MCF 10A (cell line): ENCODE results near the gene RSPH9. TPM values are rescaled to one million over a fixed set of nuclear protein-coding genes. Genes with fewer than 3 reads are reported as not detected.
"Not testable (repeated sequence)": the region's sequence is repeated elsewhere in the genome, so short reads cannot be mapped to it uniquely, and the experiment has no call there.

Experiments
- BruUV-seq: library from RNA; stranded (reverse); fragments of 400-500 nt; replicated peaks from 2 replicates; lab custom pipeline; 2021; lab: Mats Ljungman, UMichigan
- CTCF ChIA-PET: fragments of 300-600 bp; sonication (Branson Sonifier 250); formaldehyde crosslinking; extraction: SDS; loops from one replicate; lab custom pipeline; 2021; ENCODE audit warnings: antibody characterized with exemption, inconsistent platforms; lab: Yijun Ruan, JAX
- POLR2A ChIA-PET: fragments of 300-600, 350-650 bp; sonication (Branson Sonifier 250); formaldehyde crosslinking; extraction: SDS; loops from one replicate; lab custom pipeline; 2020; ENCODE audit warnings: antibody characterized with exemption, inconsistent platforms; lab: Yijun Ruan, JAX
- DNase-seq: peaks from one replicate; pipeline ENCODE4 v3.0.0-alpha.2; 2018; ENCODE audit not compliant: unreplicated experiment
- H3K27ac Mint-ChIP-seq: one replicate; pipeline ENCODE4 v1.8.0; 2022; ENCODE audit warnings: mild to moderate bottlenecking, low read depth, mixed read lengths; ENCODE audit not compliant: unreplicated experiment
- H3K27me3 Mint-ChIP-seq: one replicate; pipeline ENCODE4 v1.8.0; 2022; ENCODE audit warnings: mixed read lengths; ENCODE audit not compliant: insufficient read depth, unreplicated experiment
- H3K36me3 Mint-ChIP-seq: one replicate; pipeline ENCODE4 v1.8.0; 2022; ENCODE audit warnings: mild to moderate bottlenecking, moderate library complexity, mixed read lengths; ENCODE audit not compliant: insufficient read depth, unreplicated experiment
- H3K4me1 Mint-ChIP-seq: one replicate; pipeline ENCODE4 v1.8.0; 2022; ENCODE audit warnings: mixed read lengths; ENCODE audit not compliant: insufficient read depth, unreplicated experiment
- H3K4me3 Mint-ChIP-seq: one replicate; pipeline ENCODE4 v1.8.0; 2022; ENCODE audit warnings: mild to moderate bottlenecking, moderate library complexity, mixed read lengths; ENCODE audit not compliant: unreplicated experiment
- H3K9me3 Mint-ChIP-seq: one replicate; pipeline ENCODE4 v1.8.0; 2022; ENCODE audit warnings: mixed read lengths; ENCODE audit not compliant: unreplicated experiment
- intact Hi-C: fragments of 100-400 bp; cut with micrococcal nuclease; formaldehyde crosslinking; loops from 2 replicates; pipeline ENCODE4 v1.14.1; 2022
- total RNA-seq: library from RNA; stranded (reverse); gene quantifications from 2 replicates; pipeline ENCODE4 v1.2.3, GENCODE V29; 2022
- TF ChIP-seq, protein P1 (sequence below): fragments of 200-600 bp; IDR thresholded peaks from one replicate; pipeline ENCODE4 v1.8.0; 2022; ENCODE audit warnings: antibody characterized with exemption, mild to moderate bottlenecking; ENCODE audit not compliant: unreplicated experiment

The RSPH9 gene
- total RNA-seq, 1 experiment from 2014 or later = not detected

DNA sequence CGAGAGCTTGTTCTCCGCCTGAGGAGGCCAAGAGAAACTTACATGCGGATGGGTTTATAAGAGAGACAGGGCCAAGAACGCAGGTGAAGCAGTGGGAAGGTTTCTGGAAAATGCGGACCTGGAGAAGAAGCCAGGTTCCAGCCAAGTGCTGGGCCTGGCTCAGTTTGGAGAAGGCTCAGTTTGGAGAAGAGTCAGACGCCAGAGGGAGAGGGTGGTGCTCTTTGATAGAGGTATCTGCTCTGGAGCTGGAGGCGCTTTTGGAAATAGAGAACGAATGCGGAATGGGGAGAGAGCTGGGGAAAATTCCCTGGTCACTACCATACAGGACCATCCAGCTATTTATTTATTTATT, 753 bp downstream of the RSPH9 start:
- no peak overlapping the region for H3K27ac Mint-ChIP-seq
- CTCF ChIA-PET = interaction anchor here (0.5 to 0.9 kb wide), 2 partner anchors 25 to 601 kb away, joined by 3 read pairs; no protein-coding TSS in a partner anchor

DNA sequence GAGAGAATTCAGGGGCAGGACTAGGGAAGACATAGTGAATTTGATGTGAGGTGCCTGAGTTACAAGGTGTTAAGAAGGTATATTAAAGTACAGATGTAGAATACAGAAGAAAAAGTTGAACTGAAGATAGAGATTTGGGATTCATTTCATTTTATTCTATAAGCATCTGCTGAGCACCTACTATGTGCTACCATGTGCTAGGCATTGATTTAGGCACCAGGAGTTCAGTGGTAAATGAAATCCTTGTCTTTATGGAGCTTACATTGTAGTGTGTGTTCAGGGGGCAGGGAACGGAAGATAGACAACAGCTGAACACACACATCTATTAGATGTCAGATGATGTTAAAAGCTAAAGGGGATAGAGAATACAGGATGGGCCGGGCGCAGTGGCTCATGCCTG, 2.8 kb downstream of the RSPH9 start:
- TF ChIP-seq, protein P1, sequence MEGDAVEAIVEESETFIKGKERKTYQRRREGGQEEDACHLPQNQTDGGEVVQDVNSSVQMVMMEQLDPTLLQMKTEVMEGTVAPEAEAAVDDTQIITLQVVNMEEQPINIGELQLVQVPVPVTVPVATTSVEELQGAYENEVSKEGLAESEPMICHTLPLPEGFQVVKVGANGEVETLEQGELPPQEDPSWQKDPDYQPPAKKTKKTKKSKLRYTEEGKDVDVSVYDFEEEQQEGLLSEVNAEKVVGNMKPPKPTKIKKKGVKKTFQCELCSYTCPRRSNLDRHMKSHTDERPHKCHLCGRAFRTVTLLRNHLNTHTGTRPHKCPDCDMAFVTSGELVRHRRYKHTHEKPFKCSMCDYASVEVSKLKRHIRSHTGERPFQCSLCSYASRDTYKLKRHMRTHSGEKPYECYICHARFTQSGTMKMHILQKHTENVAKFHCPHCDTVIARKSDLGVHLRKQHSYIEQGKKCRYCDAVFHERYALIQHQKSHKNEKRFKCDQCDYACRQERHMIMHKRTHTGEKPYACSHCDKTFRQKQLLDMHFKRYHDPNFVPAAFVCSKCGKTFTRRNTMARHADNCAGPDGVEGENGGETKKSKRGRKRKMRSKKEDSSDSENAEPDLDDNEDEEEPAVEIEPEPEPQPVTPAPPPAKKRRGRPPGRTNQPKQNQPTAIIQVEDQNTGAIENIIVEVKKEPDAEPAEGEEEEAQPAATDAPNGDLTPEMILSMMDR = no peak
- Mint-ChIP-seq H3K4me1 (no peaks in the 10 kb centered on the region), H3K36me3 (no peaks in the 10 kb centered on the region), H3K27ac (no peak overlapping the region), H3K9me3 (no peaks in the 10 kb centered on the region), H3K27me3 (no peaks in the 10 kb centered on the region), H3K4me3 (no peak overlapping the region)
- POLR2A ChIA-PET = interaction anchor here (1.1 to 2.0 kb wide), 4 partner anchors 9 to 19 kb away, joined by 4 to 8 read pairs (median 6); partner anchors contain the start of genes GTPBP2 and MAD2L1BP
- no peak for DNase-seq
- CTCF ChIA-PET = interaction anchor here (0.6 to 1.8 kb wide), 4 partner anchors 10 to 676 kb away, joined by 3 to 6 read pairs (median 4); no protein-coding TSS in a partner anchor
- intact Hi-C loops = no loop called here
- BruUV-seq = no TSS peak

More for the DNA sequence above, 753 bp downstream of the RSPH9 start:
- POLR2A ChIA-PET = interaction anchor here (0.7 kb wide), 1 partner anchor 465 kb away, joined by 3 read pairs; no protein-coding TSS in a partner anchor
- Mint-ChIP-seq H3K27me3 (no peaks in the 10 kb centered on the region), H3K9me3 (no peaks in the 10 kb centered on the region), H3K4me3 (no peak overlapping the region), H3K4me1 (no peaks in the 10 kb centered on the region), H3K36me3 (peaks cover 12% of the 10 kb centered on the region)
- intact Hi-C loops = no loop called here
- TF ChIP-seq, protein P1 = no peak
- BruUV-seq = no TSS peak
- DNase-seq = no peak

DNA sequence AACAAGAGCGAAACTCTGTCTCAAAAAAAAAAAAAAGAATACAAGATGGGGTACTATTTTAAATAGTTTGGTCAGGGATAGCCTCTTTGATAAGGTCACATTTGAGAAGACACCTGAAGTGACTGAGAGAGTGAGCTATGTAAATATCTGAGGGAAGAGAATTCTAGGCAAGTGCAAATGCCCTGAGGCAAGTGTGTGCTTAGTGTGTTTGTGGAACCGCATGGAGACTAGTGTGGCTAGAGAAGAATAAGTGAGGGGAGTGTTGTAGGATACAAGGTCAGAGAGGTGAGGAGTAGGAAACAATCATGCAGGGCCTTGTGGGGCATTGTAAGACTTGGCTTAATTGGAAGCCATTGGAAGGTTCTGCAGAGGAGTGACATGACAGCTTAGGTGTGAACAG, 3.4 kb downstream of the RSPH9 start:
- no peaks in the 10 kb centered on the region for H3K9me3 Mint-ChIP-seq
- TF ChIP-seq, protein P1 = no peak
- H3K27me3 Mint-ChIP-seq = no peaks in the 10 kb centered on the region
- H3K4me3 Mint-ChIP-seq = no peak overlapping the region
- DNase-seq = no peak
- intact Hi-C loops = no loop called here
- no peaks in the 10 kb centered on the region for H3K4me1 Mint-ChIP-seq
- POLR2A ChIA-PET = interaction anchor here (1.5 to 2.0 kb wide), 2 partner anchors 13 to 19 kb away, joined by 7 to 8 read pairs; partner anchors contain the start of genes GTPBP2 and MAD2L1BP
- H3K36me3 Mint-ChIP-seq = no peaks in the 10 kb centered on the region
- no peak overlapping the region for H3K27ac Mint-ChIP-seq
- CTCF ChIA-PET = interaction anchor here (0.6 to 0.9 kb wide), 3 partner anchors 11 to 675 kb away, joined by 3 to 4 read pairs (median 4); no protein-coding TSS in a partner anchor
- no TSS peak for BruUV-seq

- BruUV-seq, H3K4me1 Mint-ChIP-seq, H3K4me3 Mint-ChIP-seq, intact Hi-C loops, DNase-seq, H3K36me3 Mint-ChIP-seq, H3K9me3 Mint-ChIP-seq, H3K27ac Mint-ChIP-seq, H3K27me3 Mint-ChIP-seq: not testable (repeated sequence)
- POLR2A ChIA-PET = interaction anchor here (1.1 kb wide), 1 partner anchor 16 kb away, joined by 3 read pairs; no protein-coding TSS in a partner anchor
- CTCF ChIA-PET = interaction anchor here (1.3 to 1.4 kb wide), 2 partner anchors 13 to 422 kb away, joined by 5 to 7 read pairs; no protein-coding TSS in a partner anchor
Measured at GRCh38 chr6:43652822-43653221, 8.0 kb downstream of the RSPH9 start.
